ENCODE data around the gene PI4KA.
A peak's percentile ranks its signal among the peaks of the same experiment; 100 is the strongest.

The PI4KA gene

DNA sequence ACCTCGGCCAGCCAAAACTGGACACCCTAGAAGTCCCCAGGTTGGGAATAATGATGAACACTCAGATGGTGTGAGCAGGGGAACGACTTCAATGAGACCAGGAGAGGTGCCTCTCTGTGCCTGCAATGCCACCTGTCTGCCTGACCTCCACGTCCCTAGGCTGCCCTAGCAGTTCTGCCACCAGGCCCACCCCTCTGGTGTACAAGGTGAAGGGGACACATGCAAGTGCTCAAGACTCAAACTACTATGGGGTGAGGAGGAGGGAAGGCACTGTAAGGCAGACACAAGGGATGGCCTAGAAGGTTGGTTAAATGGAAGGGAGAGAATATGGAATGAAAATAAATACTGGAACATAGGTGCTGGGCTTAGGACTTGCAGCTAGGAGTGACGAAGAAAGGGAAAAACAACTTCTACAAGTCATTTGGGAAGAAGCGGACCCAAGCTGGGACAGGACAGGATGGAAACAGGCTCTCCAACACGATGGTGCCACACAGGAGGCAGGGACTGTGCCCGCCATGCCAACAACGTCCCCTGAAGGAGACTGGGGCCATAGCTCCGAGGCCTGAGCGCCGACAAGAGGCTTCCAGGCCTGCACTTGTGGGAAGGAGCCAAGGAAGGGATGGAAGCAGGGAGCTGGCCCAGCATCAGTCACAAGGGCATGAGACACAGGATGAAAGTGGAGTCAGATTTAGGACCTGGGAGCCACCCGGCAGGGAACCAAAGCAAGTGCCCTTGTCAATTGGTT, 66.2 kb downstream of the PI4KA start:
- DNase-seq: no peak

DNA sequence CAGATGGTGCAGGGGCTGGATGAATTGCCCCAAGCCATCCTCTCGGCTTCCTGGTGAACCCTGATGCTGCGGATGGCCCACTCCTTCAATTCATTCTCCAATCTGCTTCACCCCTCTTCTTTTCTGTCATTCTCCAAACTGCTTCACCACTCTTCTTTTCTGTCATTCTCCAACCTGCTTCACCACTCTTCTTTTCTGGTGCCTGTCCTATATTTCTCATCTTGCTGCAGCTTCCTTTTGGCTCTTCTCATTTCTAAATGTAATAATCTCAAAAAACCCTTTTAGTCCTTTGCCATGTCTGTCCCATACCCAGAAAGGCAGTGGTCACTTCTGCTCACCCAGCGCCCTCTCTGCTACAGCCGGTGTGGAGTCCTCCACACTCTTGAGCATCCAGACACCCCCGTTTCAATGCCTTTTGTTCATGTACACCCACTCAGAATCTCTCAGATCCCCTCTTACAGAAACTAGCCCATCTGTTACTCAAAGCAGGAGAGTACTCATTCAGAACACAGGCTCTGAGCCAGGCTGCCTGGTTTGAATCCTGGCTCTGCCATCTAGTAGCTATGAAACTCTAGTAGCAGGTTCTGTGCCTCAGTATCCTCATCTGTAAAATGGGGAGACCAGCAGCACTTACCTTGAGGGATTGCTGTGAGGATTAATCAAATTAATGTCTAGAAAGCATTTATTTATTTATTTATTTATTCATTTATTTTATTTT, 69.8 kb downstream of the PI4KA start:
- no peak for DNase-seq

DNA sequence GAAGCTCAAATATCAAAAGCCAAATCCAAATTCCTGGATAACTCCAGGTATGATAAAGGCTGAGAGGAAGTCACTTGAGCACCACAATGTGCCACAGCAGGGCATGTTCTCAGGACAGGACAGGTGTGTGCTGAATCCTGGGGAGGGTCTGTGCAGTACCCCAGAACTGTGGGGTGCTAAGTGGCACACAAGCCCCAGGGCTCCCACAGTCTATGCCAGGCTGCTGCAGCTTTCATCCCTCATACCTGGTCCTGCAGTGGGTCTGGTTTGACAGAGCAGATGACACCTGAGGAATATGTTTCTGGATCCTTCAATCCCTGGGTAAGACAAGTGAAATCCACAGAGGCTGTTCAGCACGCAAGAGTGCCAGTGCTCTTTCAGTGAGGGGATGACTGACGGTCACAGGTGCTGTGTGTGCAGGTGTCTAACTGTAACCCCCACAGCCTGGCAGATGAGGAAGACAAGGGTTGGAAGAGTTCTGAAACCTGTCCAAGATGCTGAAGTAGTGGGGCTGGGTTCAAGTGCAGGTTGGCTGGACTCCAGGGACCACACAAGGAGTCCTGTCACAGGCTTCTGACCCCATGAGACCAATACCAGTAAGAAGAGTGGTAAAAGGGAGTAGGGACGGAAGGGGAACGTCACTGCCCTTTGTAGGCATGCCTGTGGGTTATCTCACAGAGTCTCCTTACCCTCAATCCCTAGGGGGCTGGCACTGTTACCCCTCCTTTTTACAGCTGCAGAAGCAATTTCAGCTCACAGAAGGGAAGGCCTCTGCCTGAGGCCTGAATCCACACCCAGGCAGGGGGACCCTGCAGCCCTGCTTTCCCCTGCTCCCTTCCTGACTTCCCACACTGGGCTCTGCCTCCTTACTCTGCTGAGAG, 70.6 kb downstream of the PI4KA start:
- DNase-seq: no peak

DNA sequence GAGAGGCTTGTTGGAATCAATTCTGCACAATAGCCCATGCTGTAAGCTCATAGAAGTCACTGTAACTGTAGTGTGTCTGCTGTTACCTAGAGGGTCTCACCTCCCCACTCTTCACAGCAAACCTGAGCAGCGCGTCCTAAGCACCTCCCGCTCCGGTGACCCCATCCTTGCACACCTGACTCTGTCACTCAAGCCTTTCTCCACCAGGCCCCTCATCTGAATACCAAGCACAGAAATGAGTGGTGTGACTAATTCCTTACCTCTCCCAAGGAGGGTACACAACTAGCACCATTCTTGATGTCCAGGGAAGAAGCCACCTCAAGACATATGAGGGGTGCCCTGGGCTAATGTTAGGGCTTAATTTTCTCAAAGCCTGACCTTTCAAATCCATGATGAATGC, 71.4 kb downstream of the PI4KA start:
- DNase-seq: no peak

DNA sequence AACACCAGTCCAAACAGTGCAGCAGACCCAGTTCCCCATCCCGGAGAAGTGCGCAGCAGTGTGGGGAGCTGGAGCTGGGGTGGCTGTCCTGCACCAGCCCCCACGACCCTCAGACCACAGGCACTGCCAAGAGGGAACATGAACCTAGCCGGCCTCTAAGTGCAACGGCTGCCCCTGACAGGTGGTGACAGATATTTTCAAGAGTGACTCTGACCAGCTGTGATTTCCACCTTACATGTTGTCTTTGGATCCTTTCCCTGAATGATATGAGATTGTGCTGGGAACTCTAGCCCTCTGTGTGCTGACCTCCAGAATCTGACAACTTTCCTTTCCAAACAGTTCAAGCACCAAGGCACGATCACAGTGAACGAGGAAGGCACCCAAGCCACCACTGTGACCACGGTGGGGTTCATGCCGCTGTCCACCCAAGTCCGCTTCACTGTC, 72.1 kb downstream of the PI4KA start:
- no peak for DNase-seq

DNA sequence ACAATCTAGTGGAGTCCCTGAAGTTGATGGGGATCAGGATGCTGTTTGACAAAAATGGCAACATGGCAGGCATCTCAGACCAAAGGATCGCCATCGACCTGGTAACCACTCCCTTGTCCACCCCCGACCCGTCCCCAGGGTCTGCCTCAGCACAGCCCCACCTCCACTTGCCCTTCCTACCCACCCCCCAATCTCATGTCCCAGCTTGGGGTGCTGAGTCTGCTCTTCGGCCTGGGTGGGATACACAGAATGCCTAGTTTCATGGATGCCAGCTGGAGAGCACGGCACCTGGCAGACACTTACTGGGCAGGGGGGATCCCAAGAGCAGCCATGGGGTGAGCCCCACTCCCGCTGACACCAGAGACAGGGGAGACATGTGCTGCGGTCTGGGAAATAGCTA, 72.6 kb downstream of the PI4KA start:
- DNase-seq: no peak

DNA sequence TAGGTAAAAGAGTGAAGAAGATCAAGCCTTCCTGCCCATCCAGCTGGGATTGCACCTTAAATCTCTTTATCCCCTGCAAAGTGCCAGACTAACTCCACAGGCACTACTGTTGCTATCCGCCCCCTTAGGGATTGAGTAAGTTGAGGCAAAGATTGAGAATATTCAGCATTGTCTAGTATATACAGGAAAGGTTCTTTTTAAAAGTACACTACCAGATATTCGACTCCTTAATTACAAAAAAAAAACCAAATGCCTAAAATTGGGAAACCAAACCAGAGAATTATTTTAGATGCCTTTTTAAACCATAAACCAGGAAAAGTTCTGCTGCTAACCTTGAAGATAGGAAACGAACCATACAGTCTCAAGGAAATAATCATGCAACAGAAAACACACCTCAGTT, 73.2 kb downstream of the PI4KA start:
- DNase-seq: no peak

DNA sequence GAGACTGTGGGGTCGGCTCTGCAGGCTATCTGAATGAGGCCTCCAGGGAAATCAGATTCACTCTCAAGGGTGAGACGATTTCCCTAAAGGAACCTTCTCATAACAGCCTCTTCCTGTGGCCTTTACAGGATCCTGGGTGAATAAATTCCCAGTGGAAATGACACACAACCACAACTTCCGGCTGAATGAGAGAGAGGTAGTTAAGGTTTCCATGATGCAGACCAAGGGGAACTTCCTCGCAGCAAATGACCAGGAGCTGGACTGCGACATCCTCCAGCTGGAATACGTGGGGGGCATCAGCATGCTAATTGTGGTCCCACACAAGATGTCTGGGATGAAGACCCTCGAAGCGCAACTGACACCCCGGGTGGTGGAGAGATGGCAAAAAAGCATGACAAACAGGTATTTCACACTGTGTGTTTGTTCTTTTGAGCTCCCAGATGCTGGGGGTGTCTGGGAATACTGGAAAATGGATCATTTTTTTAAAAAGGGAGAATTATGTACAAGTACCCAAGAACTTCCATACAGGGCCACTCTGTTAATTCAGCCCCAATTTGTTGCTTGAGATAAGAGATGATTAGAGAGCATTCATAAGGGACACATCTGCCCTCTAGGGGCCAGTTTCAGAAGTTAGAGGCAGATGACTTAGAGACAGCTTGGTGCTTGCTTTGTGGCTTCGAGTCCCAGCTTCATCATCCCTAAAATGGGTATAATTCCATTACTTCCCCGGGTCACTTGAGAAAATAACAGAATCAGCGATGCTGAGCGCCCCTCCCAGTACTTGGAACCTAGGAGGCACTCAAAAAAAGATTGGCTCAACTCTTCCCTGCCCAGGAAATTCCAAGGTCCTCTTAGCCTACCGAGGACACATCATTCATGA, 74.5 kb downstream of the PI4KA start:
- peak; percentile 51 for DNase-seq

DNA sequence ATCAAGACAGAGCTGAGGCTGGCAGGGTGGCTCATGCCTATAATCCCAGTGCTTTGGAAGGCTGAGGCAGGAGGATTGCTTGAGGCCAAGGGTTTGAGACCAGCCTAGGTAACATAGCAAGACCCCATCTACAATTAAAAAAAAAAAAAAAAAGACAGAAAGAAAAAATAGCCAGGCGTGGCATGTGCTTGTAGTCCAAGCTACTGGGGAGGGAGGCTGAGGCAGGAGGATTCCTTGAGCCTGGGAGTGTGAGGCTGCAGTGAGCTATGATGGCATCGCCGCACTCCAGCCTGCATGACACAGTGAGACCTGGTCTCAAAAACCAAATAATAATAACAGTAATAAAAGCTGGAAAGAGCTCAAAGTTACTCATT, 75.3 kb downstream of the PI4KA start:
- DNase-seq: no peak

DNA sequence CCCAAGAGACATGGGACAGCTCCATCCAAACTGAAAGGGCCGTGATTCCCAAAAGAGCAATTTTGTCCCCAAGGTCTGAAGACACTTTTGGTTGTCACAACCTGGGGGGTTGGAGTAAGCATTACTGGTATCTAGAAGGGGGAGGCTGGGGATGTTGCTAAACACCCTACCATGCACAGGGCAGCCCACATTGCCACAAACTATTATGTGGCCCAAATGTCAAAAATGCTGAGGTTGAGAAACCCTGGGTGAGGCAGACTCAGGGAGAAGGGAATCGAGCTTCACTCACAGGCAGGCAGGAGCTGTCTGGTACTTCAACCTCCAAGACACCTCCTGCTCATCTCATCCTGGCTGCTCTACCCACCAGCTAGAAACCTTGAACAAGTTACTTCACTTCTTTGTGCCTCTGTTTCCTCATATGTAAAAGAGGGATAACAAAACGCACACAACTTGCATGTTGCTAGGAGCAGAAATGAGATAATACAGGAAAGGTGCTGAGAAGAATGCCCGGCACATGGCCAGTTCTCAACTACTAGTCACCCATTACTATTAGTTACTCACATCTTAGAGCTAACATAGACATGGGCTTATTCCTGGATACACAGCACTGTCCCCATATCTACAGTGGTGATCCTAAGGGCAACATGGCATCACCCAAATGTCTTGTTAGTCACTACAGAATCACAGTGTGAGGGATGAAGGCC, 75.9 kb downstream of the PI4KA start:
- DNase-seq: no peak

DNA sequence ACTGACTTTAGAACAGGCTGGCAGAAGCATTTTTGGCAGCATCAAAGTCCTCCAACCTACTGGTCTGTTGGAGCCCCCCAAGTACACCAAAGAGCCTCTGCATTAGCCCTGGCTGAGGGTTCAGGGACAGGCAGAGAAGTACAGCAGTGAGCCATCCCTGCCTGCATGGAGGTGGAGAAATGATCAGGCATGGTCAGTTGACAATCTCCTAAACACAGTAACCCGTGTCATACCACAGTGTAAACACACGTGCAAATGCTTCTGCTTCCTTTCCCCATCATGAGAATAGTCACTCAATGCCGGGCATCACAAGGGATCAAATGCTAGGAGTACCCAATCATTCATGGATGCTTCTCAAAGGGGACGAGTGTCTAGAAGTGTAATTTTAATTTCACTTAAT, 76.5 kb downstream of the PI4KA start:
- no peak for DNase-seq

DNA sequence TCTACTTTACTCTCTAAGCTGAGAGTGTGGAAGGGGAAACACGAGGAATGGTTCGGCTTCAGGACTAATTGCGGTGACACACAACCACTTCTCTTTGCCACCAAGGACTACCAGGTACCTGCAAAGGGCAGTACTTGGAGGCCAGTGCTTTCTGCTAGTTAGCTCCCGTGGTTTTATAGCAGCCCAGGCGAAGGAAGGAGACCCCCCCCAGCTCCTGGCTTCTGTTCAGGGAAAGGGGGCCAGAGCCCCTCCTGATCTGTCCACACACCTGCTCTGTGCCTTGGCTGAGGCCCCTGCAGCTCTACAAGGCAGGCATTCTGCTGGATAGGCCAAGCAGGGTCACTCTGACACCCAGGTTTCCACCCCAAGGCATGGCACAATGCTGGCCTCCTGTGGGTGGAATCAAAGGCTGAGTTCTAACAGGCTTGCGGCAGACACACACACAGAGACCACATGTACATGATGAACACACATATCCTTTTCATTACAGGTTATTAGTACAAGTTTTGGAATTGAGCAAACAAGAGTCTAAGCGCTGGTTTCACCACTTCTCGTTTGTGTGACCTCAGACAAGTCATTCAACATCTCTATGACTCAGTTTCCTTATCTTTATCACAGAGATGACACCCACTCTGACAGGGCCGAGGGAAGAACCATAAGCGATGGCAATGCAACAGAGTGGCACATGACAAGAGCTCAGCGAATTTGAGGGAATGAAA, 77.2 kb downstream of the PI4KA start:
- DNase-seq: no peak

DNA sequence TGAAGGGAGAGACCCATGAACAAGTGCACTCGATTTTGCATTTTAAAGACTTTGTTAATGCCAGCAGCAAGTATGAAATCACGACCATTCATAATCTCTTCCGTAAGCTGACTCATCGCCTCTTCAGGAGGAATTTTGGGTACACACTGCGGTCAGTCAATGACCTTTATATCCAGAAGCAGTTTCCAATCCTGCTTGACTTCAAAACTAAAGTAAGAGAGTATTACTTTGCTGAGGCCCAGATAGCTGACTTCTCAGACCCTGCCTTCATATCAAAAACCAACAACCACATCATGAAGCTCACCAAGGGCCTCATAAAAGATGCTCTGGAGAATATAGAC, 78.8 kb downstream of the PI4KA start:
- no peak for DNase-seq

DNA sequence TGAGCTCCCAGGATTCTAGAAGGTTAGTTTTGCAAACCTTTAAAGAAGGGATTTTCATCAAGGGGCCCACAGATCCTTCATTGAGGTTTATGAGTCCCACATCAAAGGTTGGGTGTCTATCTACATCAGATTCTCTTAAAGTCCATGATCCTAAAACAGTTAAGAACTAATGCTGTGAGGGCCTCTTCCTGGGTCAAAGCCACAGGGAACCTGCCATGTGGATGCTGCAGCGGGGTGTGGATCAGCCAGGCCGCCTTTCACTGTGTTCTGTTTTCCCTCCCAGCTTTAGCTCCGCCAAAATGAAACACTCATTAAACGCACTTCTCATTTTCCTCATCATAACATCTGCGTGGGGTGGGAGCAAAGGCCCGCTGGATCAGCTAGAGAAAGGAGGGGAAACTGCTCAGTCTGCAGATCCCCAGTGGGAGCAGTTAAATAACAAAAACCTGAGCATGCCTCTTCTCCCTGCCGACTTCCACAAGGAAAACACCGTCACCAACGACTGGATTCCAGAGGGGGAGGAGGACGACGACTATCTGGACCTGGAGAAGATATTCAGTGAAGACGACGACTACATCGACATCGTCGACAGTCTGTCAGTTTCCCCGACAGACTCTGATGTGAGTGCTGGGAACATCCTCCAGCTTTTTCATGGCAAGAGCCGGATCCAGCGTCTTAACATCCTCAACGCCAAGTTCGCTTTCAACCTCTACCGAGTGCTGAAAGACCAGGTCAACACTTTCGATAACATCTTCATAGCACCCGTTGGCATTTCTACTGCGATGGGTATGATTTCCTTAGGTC, 79.4 kb downstream of the PI4KA start:
- DNase-seq: no peak

DNA sequence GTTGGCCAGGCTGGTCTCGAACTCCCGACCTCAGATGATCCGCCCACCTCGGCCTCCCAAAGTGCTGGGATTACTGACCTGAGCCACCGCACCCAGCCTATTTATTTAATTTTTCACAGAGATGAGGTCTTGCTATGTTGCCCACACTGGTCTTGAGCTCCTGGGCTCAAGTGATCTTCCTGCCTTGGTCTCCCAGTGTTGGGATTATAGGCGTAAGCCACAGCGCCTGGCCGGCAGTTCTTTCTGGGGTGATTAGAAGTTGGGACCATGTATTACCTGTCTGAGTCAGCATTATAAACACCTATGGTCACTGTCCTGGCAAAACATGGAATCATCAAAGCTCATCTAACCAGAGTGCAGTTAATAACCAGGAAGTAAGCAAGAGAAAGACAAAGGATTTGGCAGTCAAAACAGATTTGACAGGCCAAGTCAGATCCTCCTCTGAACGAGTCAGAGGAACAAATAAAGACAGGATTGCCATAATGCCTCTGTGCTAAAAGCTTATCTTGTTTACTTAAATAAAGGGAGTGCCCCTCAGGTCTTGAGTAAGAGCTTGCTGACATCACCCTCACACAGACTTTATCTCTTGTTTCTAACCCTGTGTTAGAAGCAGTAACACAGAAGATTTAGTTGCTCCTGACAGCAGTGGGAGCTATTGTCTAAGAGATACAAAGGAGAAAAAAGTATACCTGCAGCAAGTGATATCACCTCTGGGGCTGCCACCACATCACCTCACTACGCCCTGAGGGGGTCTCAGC, 81.0 kb downstream of the PI4KA start:
- DNase-seq: no peak

DNA sequence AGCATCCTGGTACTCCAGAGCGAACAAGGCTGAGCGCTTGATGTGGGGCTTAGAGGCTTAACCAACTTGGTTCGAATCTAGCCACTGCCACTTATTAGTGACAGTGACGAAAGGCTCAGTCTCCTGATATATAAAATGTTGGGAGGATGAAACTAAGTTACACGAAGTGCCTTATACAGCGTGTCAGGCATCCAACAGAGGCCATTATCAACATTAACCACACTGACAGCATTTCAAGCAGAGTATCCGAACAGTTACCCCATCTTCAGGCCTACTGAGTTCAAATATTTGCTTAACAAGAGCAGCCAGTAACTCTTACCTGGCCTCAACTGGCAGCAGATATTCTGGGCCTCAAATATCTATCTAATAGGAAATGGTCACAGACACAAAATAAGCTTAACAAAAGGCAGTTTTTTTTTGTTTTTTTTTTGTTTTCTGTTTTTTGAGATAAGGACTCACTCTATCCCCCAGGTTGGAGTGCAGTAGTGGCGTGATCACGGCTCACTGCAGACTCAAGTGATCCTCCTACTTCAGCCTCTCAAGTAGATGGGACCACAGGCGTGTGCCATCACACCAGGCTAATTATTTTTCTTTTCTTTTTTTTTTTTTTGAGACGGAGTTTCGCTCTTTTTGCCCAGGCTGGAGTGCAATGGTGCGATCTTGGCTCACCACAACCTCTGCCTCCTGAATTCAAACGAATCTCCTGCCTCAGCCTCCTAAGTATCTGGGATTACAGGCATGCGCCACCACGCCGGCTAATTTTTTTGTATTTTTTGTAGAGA, 81.8 kb downstream of the PI4KA start:
- DNase-seq: no peak

DNA sequence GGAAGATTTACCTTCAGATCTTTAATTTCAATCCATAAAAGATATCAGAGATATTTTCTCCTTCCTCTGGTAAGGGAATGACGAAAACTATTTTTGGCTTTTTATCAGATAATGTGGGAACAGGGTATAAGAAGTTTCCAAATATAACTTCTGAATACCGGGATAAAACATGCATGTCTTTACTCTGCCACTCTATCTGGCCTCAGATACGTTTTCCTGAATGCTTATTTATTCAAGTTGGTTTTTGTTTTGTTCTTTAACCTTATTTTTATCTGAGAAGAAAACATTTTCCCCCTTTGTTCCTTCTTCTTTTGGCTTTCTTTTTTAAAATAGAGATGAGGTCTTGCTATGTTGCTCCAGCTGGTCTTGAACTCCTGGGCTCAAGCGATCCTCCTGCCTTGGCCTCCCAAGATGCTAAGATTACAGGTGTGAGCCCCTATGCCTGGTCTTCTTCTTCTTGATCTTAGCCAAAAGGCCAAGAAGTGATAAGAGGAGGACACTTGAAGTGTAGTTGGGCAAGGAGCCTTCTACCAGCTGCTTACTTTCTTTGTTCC, 83.2 kb downstream of the PI4KA start:
- no peak for DNase-seq

DNA sequence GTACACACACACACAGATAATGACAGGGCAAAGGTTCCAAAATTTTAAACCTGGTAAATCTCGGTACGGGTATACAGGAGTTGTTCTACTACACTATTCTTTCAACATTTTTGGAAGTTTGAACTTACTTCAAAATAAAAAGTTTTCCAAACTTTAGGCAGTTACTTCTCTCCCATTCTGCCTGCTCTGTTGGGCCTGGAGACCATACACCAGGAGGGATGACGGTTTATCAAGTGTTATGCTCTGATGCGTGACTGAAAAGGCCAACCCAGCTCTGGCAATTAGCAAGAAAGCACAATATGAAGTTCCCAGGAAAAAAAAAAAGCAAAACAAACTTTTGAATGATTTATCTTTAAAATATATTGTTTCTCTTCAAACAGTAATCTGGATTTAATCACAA, 83.7 kb downstream of the PI4KA start:
- no peak for DNase-seq

DNA sequence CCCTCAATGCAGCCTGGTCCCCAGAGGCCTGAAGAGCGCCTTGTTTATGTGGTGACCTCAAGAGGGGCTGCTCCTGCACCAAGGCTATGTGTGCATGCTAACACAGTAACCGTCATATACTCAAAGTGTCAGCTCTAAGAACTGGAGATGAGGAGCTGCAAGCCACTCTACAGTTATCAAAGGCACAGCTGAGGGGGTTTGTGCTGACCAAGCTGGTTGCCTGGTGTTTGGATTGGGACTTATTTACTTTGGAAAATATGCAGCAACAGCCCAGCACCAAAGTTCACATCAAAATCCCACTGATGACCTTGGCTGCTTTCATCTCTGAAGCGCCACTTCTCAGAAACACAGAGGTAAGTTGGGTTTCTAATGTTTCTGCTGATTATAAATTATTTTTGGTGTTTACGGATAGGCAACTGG, 84.8 kb downstream of the PI4KA start, which contains the start of gene SERPIND1:
Gene SERPIND1 (plus strand): TSS at position 321 of the 420 bp plus-strand sequence. CDS start 5,200 bp downstream, outside the sequence.
- no peak for DNase-seq
